Lower leg skin (tissue), 4 donors: ENCODE data around the gene EPHX1. TPM values are rescaled to one million over a fixed set of nuclear protein-coding genes. Genes with fewer than 3 reads are reported as not detected.

ENCODE experiments used
- DNase-seq, 2 donors: peaks; one replicate each; pipeline ENCODE4 v3.0.0-alpha.2; 2019; ENCODE audit warnings: low spot score in 2 of 2
- H3K4me3 ChIP-seq: fragments of 200-600 bp; sonication (generic); 2 replicates; pipeline ENCODE4 v1.5.1; 2017; ENCODE audit warnings: mild to moderate bottlenecking, low read depth; ENCODE audit not compliant: poor library complexity, severe bottlenecking
- CTCF ChIP-seq, 3 donors: fragments of 450-650 bp; IDR thresholded peaks; one replicate each; pipeline ENCODE4 v1.5.1; 2016; ENCODE audit warnings: antibody characterized with exemption in 3 of 3, mild to moderate bottlenecking in 3 of 3, moderate library complexity in 2 of 3
- POLR2A ChIP-seq, 2 donors: fragments of 450-650 bp; IDR thresholded peaks; one replicate each; pipeline ENCODE4 v1.6.1; 2016 to 2017; ENCODE audit warnings: antibody characterized with exemption in 2 of 2, mild to moderate bottlenecking in 1 of 2, moderate library complexity in 1 of 2
- WGBS, 2 donors: methylation state at CpG; one replicate each; pipeline ENCODE4 v1.1.5; 2018; 5-methylcytosine and 5-hydroxymethylcytosine counted together
- intact Hi-C: fragments of 100-400 bp; cut with DNase I; formaldehyde crosslinking; loops from one replicate; pipeline ENCODE4 v1.15.0; 2023; ENCODE audit warnings: low total_unique reads
- total RNA-seq, 4 donors: library from RNA; depleted of rRNA; stranded (reverse); fragments of >200 nt; gene quantifications; one replicate each; pipeline ENCODE4 v1.1.0, GENCODE V29; 2016

Gene EPHX1
- total RNA-seq, 4 donors from 2014 or later = 42.9 to 62.7 (median 56.8) TPM

- H3K4me3 ChIP-seq = no peak overlapping the region
- TF ChIP-seq POLR2A (IDR thresholded peaks at IDR 0.05) (no peak), CTCF (IDR thresholded peaks at IDR 0.05) (no peak)
- intact Hi-C loops = no loop called here
- WGBS, 2 donors = 76 to 88% methylated on average over 5 of the region's 5 CpGs
- no peak for DNase-seq
These were observed 50.2 kb downstream of the EPHX1 start for GRCh38 chr1:225860107-225860506.

DNA sequence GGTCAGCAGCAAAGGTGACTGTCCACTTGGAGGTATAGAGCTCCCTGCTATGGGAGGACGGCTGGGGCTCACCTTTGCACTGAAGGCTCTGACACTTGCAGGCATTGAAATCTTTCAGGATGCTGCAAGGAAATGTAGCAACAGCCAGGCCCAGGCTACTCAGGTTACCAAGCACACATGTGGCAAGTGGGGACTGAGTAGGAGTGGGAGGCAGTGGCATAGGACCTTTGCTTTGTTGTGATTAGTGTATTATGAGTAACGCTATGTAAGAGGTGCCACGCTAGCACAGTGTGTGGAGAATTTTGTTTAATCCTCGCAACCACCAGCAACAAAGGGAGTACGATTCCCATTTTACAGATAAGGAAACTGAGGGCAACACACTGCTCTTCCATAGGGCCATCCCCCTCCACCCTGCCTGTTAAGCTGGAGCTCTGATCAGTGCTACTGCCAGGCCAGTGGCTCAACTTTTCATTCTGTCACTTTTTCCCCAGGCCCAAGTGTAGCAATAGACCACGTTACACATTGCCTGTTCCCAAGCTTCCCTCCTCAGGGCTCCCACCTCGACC, 51.0 kb downstream of the EPHX1 start:
- intact Hi-C loops = no loop called here

DNA sequence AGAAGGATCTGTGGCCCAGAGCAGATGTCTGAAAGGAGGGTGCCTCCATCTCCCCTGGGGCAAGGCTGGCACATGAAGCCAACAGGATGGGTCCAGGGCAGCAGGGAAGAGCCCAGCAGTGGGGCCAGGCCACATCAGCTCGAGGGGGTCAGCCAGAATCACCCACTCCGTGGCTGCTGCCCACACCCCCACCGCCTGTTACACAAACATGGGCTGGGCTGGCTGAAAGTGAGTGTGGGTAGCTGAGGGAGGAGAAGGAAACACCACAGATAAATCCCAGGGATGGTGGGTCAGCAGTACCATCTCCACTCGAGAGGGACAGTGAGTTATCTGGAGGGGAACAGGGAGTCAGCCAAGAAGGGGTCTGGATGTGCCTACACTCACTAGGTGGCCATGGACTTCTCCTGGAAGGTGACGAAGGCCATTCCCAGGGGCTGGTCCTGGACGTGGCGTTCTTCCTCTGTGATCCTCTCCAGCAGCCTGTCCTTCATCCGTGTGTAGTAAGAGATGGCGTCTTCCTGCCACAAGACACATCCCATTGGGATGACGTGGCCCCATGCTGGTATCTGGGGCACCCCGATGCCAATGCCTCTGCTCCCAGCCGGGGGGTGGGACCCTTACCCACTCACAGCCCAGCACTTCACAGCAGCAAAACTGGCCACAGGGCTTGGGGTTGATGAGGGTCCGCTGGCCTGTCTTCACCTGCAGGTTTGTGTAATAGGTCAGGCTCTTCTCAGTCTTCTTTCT, 52.1 kb downstream of the EPHX1 start:
- 90 to 92% methylated on average over 13 of the region's 13 CpGs for WGBS, 2 donors
- no peak overlapping the region for H3K4me3 ChIP-seq
- intact Hi-C loops = no loop called here
- no peak for DNase-seq
- no peak for TF ChIP-seq CTCF (IDR thresholded peaks at IDR 0.05)
- no peak for TF ChIP-seq POLR2A (IDR thresholded peaks at IDR 0.05)

More for the DNA sequence above, 51.0 kb downstream of the EPHX1 start:
- WGBS, 2 donors = 92 to 95% methylated on average over 7 of the region's 7 CpGs
- H3K4me3 ChIP-seq = no peak overlapping the region
- DNase-seq = no peak
- TF ChIP-seq POLR2A (IDR thresholded peaks at IDR 0.05) = no peak
- no peak for TF ChIP-seq CTCF (IDR thresholded peaks at IDR 0.05)

DNA sequence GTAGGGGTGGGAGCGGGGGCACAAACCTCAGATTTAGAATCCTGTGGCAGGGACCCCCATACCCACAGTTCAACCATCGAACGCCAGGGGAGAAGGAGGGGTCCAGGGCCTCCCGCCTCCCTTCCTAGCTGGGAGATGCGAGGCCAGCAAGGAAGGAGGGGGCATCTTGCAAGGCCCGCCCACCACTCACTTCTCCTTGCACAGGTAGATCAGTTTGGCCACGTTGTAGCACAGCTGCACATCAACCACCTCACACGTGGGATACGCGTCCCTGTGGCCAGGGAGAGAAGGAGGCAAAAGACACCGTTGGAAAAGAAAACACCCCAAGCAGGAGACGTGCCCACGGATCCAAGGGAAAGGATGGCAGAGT, 52.6 kb downstream of the EPHX1 start:
- no peak for DNase-seq
- no peak overlapping the region for H3K4me3 ChIP-seq
- intact Hi-C loops = no loop called here
- TF ChIP-seq CTCF (IDR thresholded peaks at IDR 0.05) = no peak
- no peak for TF ChIP-seq POLR2A (IDR thresholded peaks at IDR 0.05)
- 88 to 89% methylated on average over 13 of the region's 13 CpGs for WGBS, 2 donors

GRCh38 chr1:225863167-225863566, 53.2 kb downstream of the EPHX1 start:
- TF ChIP-seq CTCF (IDR thresholded peaks at IDR 0.05) (no peak), POLR2A (IDR thresholded peaks at IDR 0.05) (no peak)
- intact Hi-C loops = no loop called here
- H3K4me3 ChIP-seq = no peak overlapping the region
- DNase-seq = no peak
- WGBS, 2 donors = 91 to 95% methylated on average over 5 of the region's 5 CpGs
